Measurements from ENCODE around the gene SLC13A5. TPM values are rescaled to one million over a fixed set of nuclear protein-coding genes. Genes with fewer than 3 reads are reported as not detected.
A peak's percentile ranks its signal among the peaks of the same experiment; 100 is the strongest.

Gene SLC13A5
- total RNA-seq, 6 donors from 2014 or later, result 0.09 to 0.27 TPM; not detected in 4

DNA sequence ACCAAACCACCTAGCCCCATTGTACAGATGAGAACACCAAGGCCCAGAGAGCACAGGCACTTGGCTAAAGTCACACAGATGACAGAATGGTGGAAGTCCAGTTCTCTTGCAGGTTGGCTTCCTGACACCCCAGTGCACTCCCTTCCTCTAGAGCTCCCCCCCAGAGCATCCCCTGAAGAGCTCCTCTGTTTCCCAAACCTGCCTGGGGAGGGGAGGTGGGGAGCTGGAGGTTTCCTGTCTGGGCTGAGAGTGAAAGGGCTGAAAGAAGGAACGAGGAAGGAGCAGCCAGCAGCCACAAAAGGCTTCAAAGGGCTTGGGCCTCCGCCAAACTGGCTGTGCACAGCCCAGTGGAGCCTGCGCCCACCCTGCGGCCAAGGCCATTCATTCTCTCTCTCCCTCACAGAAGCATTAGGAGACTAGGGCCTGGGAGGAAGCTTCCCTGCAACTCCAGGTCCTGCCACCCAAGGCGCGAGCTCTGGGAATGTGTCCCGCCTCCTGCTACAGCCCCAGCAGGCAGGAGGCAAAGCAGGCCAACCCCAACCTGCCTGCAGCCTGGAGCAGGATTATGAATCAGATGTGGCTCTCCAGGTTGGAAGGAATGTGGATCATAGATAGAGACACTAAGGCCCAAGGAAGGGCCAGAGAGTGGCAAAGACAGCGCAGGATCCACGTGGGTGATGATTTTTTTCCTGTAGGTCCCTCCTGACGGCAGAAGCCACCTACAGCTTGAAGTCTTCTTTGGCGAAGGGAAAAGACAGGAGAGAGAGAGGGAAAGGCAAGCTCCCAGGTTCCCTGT lies 913 bp downstream of the SLC13A5 start:
- Histone ChIP-seq H3K4me1 (peaks cover 8 to 23% (median 17%) of the 10 kb centered on the region in 4 donors), H3K27me3 (peaks cover 0 to 21% (median 4%) of the 10 kb centered on the region in 4 donors), H3K27ac (no peak overlapping the region), H3K9me3 (peaks cover 0 to 3% (median 0%) of the 10 kb centered on the region in 4 donors), H3K36me3 (no peaks in the 10 kb centered on the region), H3K4me3 (peak overlapping the region in 1 of 4 donors; percentile 36)
- WGBS, 2 donors, result 41 to 50% methylated on average over 8 to 11 of the region's 11 CpGs
- ATAC-seq (ENCODE audit: low FRiP score in 2 of 2), result peak in 1 of 2 donors; percentile 6
- DNase-seq, result no peak
- no peak for TF ChIP-seq POLR2A (IDR thresholded peaks at IDR 0.05)
- TF ChIP-seq POLR2AphosphoS5 (IDR thresholded peaks at IDR 0.05), result no peak
- no peak for TF ChIP-seq CTCF (IDR thresholded peaks at IDR 0.05)
- TF ChIP-seq EP300 (IDR thresholded peaks at IDR 0.05), result no peak

DNA sequence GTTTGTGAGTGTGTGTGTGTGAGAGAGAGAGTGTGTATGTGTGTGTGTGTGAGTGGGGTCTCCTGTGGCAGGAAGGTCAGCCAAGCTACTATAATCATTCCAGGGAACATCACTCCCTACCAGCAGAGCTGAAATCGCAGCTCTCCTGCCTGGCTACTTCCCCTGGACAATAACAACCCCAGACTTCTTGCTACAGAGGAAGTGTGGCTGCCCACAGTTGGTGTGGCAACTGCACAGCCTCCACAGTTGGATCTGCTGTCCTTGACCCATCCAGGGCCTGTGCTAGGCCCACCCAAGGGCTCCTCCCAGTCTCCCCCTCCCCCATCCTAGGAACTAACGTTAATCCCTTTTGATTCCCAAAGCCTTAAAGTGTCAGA lies 1.5 kb downstream of the SLC13A5 start:
- TF ChIP-seq EP300 (IDR thresholded peaks at IDR 0.05) (no peak), CTCF (IDR thresholded peaks at IDR 0.05) (no peak), POLR2AphosphoS5 (IDR thresholded peaks at IDR 0.05) (no peak)
- Histone ChIP-seq H3K9me3 (peaks cover 0 to 3% (median 0%) of the 10 kb centered on the region in 4 donors), H3K4me3 (no peak overlapping the region), H3K27me3 (peaks cover 0 to 24% (median 4%) of the 10 kb centered on the region in 4 donors), H3K36me3 (no peaks in the 10 kb centered on the region), H3K4me1 (peaks cover 8 to 23% (median 17%) of the 10 kb centered on the region in 4 donors), H3K27ac (no peak overlapping the region)
- DNase-seq (no peak), ATAC-seq (ENCODE audit: low FRiP score in 2 of 2) (peak in 1 of 2 donors; percentile 60)
- WGBS, 2 donors, result 46 to 58% methylated on average over 2 of the region's 2 CpGs

DNA sequence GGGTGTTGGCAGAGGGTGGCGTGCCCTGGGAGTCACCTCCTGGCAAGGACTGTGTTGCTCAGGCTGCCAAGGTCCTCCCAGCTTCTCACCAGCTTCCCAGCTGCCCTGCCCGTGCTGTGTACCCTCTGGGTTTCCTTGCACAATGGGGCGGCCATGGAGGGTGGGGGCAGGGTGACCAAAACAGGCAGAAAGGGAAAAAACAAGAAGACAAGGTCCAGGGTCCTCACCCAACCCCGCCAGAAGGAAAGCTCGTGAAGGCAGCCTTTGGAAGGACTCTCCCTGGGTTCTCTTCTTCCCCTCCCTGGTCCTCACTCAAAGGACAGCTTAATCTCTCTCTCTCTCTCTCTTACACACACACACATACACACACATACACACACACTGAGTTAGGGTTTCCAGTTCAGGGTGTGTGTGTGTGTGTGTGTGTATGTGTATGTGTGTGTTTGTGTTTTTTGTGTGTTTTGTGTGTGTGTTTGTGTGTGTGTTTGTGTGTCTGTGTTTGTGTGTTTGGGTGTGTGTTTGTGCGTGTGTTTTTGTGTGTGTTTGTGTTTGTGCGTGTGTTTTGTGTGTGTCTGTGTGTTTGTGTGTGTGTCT lies 2.0 kb downstream of the SLC13A5 start:
- no peak for DNase-seq
- no peaks in the 10 kb centered on the region for H3K36me3 ChIP-seq
- peaks cover 0 to 24% (median 4%) of the 10 kb centered on the region in 4 donors for H3K27me3 ChIP-seq
- TF ChIP-seq POLR2AphosphoS5 (IDR thresholded peaks at IDR 0.05) (no peak), CTCF (IDR thresholded peaks at IDR 0.05) (no peak), EP300 (IDR thresholded peaks at IDR 0.05) (no peak), POLR2A (IDR thresholded peaks at IDR 0.05) (no peak)
- H3K27ac ChIP-seq, result no peak overlapping the region
- no peak overlapping the region for H3K4me3 ChIP-seq
- H3K4me1 ChIP-seq, result peaks cover 8 to 23% (median 17%) of the 10 kb centered on the region in 4 donors
- peak in 1 of 2 donors; percentile 11 for ATAC-seq (ENCODE audit: low FRiP score in 2 of 2)
- WGBS, 2 donors, result 53 to 56% methylated on average over 7 of the region's 7 CpGs
- H3K9me3 ChIP-seq, result peaks cover 0 to 3% (median 0%) of the 10 kb centered on the region in 4 donors

DNA sequence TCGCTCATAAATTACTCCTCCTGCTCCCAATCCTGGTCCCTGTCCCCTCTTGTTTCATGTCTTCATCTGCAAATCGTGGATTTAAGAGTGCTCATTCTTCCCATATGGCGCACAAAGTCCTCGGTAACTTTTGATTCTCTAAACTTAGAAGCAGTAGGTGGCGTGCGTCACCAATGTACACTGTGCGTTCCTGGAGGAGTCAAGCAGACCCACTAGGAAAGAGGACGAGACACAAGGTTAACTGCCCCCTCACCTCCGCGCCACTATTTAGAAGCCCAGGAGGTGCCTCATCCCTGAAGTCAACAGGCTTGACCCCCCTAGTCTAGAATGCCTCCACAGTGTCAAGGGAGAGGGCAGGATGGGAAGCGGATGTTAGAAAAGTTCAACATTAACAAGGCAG lies 2.9 kb downstream of the SLC13A5 start:
- TF ChIP-seq EP300 (IDR thresholded peaks at IDR 0.05) (no peak), POLR2AphosphoS5 (IDR thresholded peaks at IDR 0.05) (no peak), CTCF (IDR thresholded peaks at IDR 0.05) (no peak), POLR2A (IDR thresholded peaks at IDR 0.05) (no peak)
- no peak for ATAC-seq (ENCODE audit: low FRiP score in 2 of 2)
- Histone ChIP-seq H3K27me3 (peaks cover 0 to 24% (median 4%) of the 10 kb centered on the region in 4 donors), H3K9me3 (peaks cover 0 to 3% (median 0%) of the 10 kb centered on the region in 4 donors), H3K4me3 (no peak overlapping the region), H3K36me3 (no peaks in the 10 kb centered on the region), H3K27ac (no peak overlapping the region), H3K4me1 (peaks cover 8 to 23% (median 17%) of the 10 kb centered on the region in 4 donors)
- DNase-seq, result no peak
- 77 to 86% methylated on average over 11 of the region's 11 CpGs for WGBS, 2 donors
